Activated CD4-positive, alpha-beta T cell treated with anti-CD3 and anti-CD28 coated beads, Interleukin-2, amount 50 U/mL, for 4 hours (primary cell): ENCODE measurements around the gene NOL4L.

Experiments
- DNase-seq, 2 experiments: peaks; one replicate each; pipeline ENCODE4 v3.0.0-alpha.2; 2020

Gene NOL4L

DNA sequence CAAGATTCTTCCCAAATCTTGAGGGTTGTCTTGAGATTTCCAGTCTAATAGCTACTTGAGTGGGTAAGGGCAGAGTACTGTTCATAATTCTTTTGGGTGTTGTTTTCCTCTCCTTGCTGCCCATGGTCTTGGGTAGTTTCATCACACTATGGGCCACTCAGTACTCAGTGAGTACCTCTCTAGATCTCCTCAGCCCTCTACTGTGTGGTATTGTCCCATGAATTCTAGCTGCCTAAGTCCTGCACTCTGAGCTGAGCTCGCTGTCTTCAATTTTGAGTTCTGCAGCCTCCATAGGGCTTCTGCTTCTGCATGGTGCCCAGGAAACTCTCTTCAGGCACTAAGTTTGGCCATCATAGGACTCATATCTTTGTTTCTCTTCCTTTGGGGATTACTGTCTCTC, 184.7 kb downstream of the NOL4L start:
- no peak for DNase-seq

DNA sequence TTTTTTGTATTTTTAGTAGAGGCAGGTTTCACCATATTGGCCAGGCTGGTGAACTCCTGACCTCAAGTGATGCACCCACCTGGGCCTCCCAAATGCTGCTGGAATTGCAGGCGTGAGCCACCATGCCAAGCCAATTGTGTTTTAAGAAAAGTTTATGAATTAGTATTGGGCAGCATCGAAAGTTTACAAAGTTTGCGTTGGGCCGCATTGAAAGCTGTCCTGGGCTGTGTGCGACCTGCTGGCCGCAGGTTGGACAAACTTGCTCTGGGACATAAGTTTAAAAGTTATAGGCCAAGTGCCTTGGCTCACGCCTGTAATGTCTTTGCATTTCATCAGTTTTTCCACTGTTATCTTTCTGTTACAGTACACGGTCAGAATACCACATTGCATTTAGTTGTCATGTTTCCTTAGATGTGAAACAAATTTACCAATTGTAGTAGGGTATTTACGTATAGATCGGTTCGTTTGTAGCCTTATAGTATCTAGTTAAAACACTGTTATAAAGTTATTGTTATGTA, 187.5 kb downstream of the NOL4L start:
- DNase-seq, result no peak

DNA sequence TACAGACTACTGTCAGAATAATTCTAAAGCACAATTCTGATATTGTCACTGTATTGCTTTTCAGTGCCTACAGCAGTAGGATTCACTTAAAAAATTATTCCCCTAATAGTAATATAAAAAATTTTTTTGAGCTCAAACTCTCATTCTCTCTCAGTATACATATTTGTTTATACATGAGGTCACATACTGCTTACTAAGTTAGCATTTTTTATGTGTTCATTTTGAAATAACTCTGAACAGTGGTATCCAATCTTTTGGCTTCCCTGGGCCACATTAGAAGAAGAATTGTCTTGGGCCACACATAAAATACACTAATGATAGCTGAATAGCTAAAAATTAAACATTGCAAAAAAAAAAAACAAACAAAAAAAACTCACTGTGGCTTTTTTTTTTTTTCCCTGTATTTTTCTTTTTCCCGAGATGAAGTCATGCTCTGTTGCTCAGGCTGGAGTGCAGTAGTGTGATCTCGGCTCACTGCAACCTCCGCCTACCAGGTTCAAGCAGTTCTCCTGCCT, 188.4 kb downstream of the NOL4L start:
- no peak for DNase-seq

GRCh38 chr20:32395066-32395465, 190.1 kb downstream of the NOL4L start:
- DNase-seq, result no peak
